SK-N-SH (cell line): ENCODE results near the gene ABCA7. TPM values are rescaled to one million over a fixed set of nuclear protein-coding genes. Genes with fewer than 3 reads are reported as not detected.

Experiments
- CTCF ChIA-PET: fragments of 300-600, 350-600 bp; formaldehyde crosslinking; extraction: SDS; loops from one replicate; lab custom pipeline; 2021; lab: Yijun Ruan, JAX
- POLR2A ChIA-PET: fragments of 350-600 bp; sonication (Branson Sonifier 250); formaldehyde crosslinking; extraction: SDS; loops from one replicate; lab custom pipeline; 2020; ENCODE audit warnings: antibody characterized with exemption, inconsistent platforms; lab: Yijun Ruan, JAX
- DNase-seq: peaks from one replicate; pipeline ENCODE4 v3.0.0; 2012
- H2AFZ ChIP-seq: fragments of 200-600 bp; sonication (generic); 2 replicates; pipeline ENCODE4 v1.8.1; 2016; ENCODE audit warnings: antibody characterized with exemption, mild to moderate bottlenecking, low read depth
- H3F3A ChIP-seq: fragments of 200-600 bp; sonication (generic); replicated peaks from 2 replicates; pipeline ENCODE3; 2016; ENCODE audit warnings: antibody characterized with exemption, mild to moderate bottlenecking; ENCODE audit not compliant: insufficient read depth
- H3K27ac ChIP-seq, 2 experiments: fragments of 200-500 bp in 1 of 2; fragments of 200-600 bp in 1 of 2; sonication (Bioruptor generic) in 1 of 2; sonication (generic), shearing (Covaris generic) in 1 of 2; 2 replicates each; pipeline versions ENCODE4 v1.5.1 to v1.6.1; 2014 to 2016; ENCODE audit warnings: low read depth in 2 of 2, inconsistent platforms in 1 of 2, low read length in 1 of 2, mild to moderate bottlenecking in 1 of 2, mixed read lengths in 1 of 2
- H3K27me3 ChIP-seq: fragments of 200-600 bp; sonication (generic), shearing (Covaris generic); 2 replicates; pipeline ENCODE4 v1.6.1; 2016; ENCODE audit warnings: mixed run types; ENCODE audit not compliant: insufficient read depth
- H3K36me3 ChIP-seq, 2 experiments: fragments of 200-500 bp in 1 of 2; fragments of 200-600 bp in 1 of 2; sonication (Bioruptor generic) in 1 of 2; sonication (generic) in 1 of 2; replicated peaks in 1 of 2; 2 replicates each; pipeline versions ENCODE3 to v1.5.1; 2014 to 2016; ENCODE audit warnings: low read length in 1 of 2, mild to moderate bottlenecking in 1 of 2; ENCODE audit not compliant: insufficient read depth in 2 of 2, control insufficient read depth in 1 of 2
- H3K4me1 ChIP-seq, 2 experiments: fragments of 200-500 bp in 1 of 2; fragments of 200-600 bp in 1 of 2; sonication (Bioruptor generic) in 1 of 2; sonication (generic), shearing (Covaris generic) in 1 of 2; 2 replicates each; pipeline versions ENCODE4 v1.5.1 to v1.6.1; 2014 to 2016; ENCODE audit warnings: low read depth in 1 of 2, low read length in 1 of 2, mixed run types in 1 of 2; ENCODE audit not compliant: insufficient read depth in 2 of 2, control insufficient read depth in 1 of 2
- H3K4me2 ChIP-seq: fragments of 200-600 bp; sonication (generic), shearing (Covaris generic); 2 replicates; pipeline ENCODE4 v1.6.1; 2017; ENCODE audit warnings: mixed run types
- H3K4me3 ChIP-seq, 2 experiments: fragments of 200-500 bp in 1 of 2; fragments of 200-600 bp in 1 of 2; sonication (Bioruptor generic) in 1 of 2; sonication (generic), shearing (Covaris generic) in 1 of 2; 2 replicates each; pipeline versions ENCODE4 v1.5.1 to v1.8.1; 2014 to 2016; ENCODE audit warnings: low read depth in 2 of 2, inconsistent platforms in 1 of 2, low read length in 1 of 2, mild to moderate bottlenecking in 1 of 2, mixed read lengths in 1 of 2, moderate library complexity in 1 of 2
- H3K79me2 ChIP-seq: fragments of 200-600 bp; sonication (generic); 2 replicates; pipeline ENCODE4 v1.8.1; 2017; ENCODE audit warnings: mild to moderate bottlenecking; ENCODE audit not compliant: insufficient read depth
- H3K9ac ChIP-seq: fragments of 200-600 bp; sonication (generic); 2 replicates; pipeline ENCODE4 v1.6.1; 2017; ENCODE audit warnings: mixed run types
- H3K9me2 ChIP-seq: fragments of 200-600 bp; sonication (generic); 2 replicates; pipeline ENCODE4 v1.6.1; 2017; ENCODE audit warnings: mixed run types
- H3K9me3 ChIP-seq: fragments of 200-600 bp; sonication (generic); 2 replicates; pipeline ENCODE4 v1.6.1; 2017; ENCODE audit warnings: mixed run types, mild to moderate bottlenecking, moderate library complexity
- H4K20me1 ChIP-seq: fragments of 200-600 bp; sonication (generic); 2 replicates; pipeline ENCODE4 v1.6.1; 2017; ENCODE audit warnings: mild to moderate bottlenecking, mixed run types; ENCODE audit not compliant: insufficient read depth
- CHD2 ChIP-seq: fragments of 150-350 bp; IDR thresholded peaks from 2 replicates; pipeline ENCODE4 v1.6.1; 2018; ENCODE audit warnings: low read length; ENCODE audit not compliant: partially characterized antibody
- GABPA ChIP-seq: IDR thresholded peaks from 2 replicates; pipeline ENCODE4 v1.4.0; 2012; ENCODE audit warnings: low read depth, mild to moderate bottlenecking
- MXI1 ChIP-seq: IDR thresholded peaks from 2 replicates; pipeline ENCODE4 v1.6.1; 2012; ENCODE audit warnings: mild to moderate bottlenecking, low read depth, low read length, improper control_type of control experiment
- NFIC ChIP-seq: IDR thresholded peaks from 2 replicates; pipeline ENCODE4 v1.4.0; 2012; ENCODE audit warnings: borderline replicate concordance
- NRF1 ChIP-seq: IDR thresholded peaks from 2 replicates; pipeline ENCODE4 v1.6.1; 2012; ENCODE audit warnings: low read depth, mild to moderate bottlenecking, low read length
- POLR2AphosphoS5 ChIP-seq: IDR thresholded peaks from 2 replicates; pipeline ENCODE4 v1.6.1; 2012; ENCODE audit warnings: low read depth, low read length
- REST ChIP-seq: IDR thresholded peaks from 2 replicates; pipeline ENCODE4 v1.6.1; 2012; ENCODE audit warnings: mild to moderate bottlenecking, low read depth, low read length, moderate library complexity
- RFX5 ChIP-seq: IDR thresholded peaks from 2 replicates; pipeline ENCODE4 v1.6.1; 2012; ENCODE audit warnings: mild to moderate bottlenecking, improper control_type of control experiment, low read length
- RXRA ChIP-seq: IDR thresholded peaks from 2 replicates; pipeline ENCODE4 v1.4.0; 2012; ENCODE audit warnings: low read depth, mild to moderate bottlenecking, borderline replicate concordance
- SMC3 ChIP-seq: IDR thresholded peaks from 2 replicates; pipeline ENCODE4 v1.6.1; 2012; ENCODE audit warnings: low read depth, low read length, improper control_type of control experiment
- TCF12 ChIP-seq: IDR thresholded peaks from 2 replicates; pipeline ENCODE4 v1.4.0; 2012
- TEAD4 ChIP-seq: IDR thresholded peaks from 2 replicates; pipeline ENCODE4 v1.4.0; 2012; ENCODE audit warnings: mild to moderate bottlenecking, borderline replicate concordance; ENCODE audit not compliant: insufficient read depth
- USF2 ChIP-seq: fragments of 150-350 bp; IDR thresholded peaks from 2 replicates; pipeline ENCODE4 v1.6.1; 2017; ENCODE audit warnings: antibody characterized with exemption, low read length, low read depth, borderline replicate concordance
- WGBS: methylation state at CpG from one replicate; pipeline ENCODE4 v1.1.6; 2017; ENCODE audit warnings: low lambda C conversion rate; 5-methylcytosine and 5-hydroxymethylcytosine counted together
- polyA plus RNA-seq, 3 experiments: library from polyadenylated mRNA; depleted of rRNA; stranded (reverse); fragments of >200 nt; gene quantifications; 2 replicates each; pipeline ENCODE4 v1.2.3, GENCODE V29; 2012

Gene ABCA7
- polyA plus RNA-seq, 1 of the 3 experiments (the other 2 are of a cell fraction) = 7.8 TPM

- H3K9me3 ChIP-seq = no peaks in the 10 kb centered on the region
- peaks cover 18% of the 10 kb centered on the region; the same call in 1 of the 2 replicates for H3K79me2 ChIP-seq
- no peak overlapping the region for H3K4me3 ChIP-seq
- peaks cover 0 to 34% of the 10 kb centered on the region in 2 experiments for H3K36me3 ChIP-seq
- H4K20me1 ChIP-seq = peaks cover 21% of the 10 kb centered on the region; the same call in 1 of the 2 replicates
- WGBS = 100% methylated on average over 10 of the region's 32 CpGs
- no peaks in the 10 kb centered on the region for H3K27me3 ChIP-seq
- no peak overlapping the region for H3K9ac ChIP-seq
- no peak overlapping the region for H2AFZ ChIP-seq
- H3K9me2 ChIP-seq = no peaks in the 10 kb centered on the region
- DNase-seq = no peak
- ChIA-PET POLR2A (interaction anchor here (1.3 kb wide), 1 partner anchor 24 kb away, joined by 3 read pairs; no protein-coding TSS in a partner anchor), CTCF (interaction anchor here (0.6 to 1.9 kb wide), 6 partner anchors 18 to 138 kb away, joined by 3 to 5 read pairs (median 4); no protein-coding TSS in a partner anchor)
- H3K4me2 ChIP-seq = peak overlapping the region; percentile 98; the same call in 1 of the 2 replicates
- no peak overlapping the region for H3K27ac ChIP-seq
- no peak for TF ChIP-seq REST
- no peak for TF ChIP-seq RXRA
- TF ChIP-seq GABPA = no peak
- TF ChIP-seq TCF12 = no peak
- TF ChIP-seq NFIC = no peak
- TF ChIP-seq MXI1 = no peak
- no peak for TF ChIP-seq CHD2
- TF ChIP-seq POLR2AphosphoS5 = no peak
- no peak for TF ChIP-seq USF2
- TF ChIP-seq TEAD4 = no peak
- no peak for TF ChIP-seq SMC3
- no peak for TF ChIP-seq RFX5
- no peak for TF ChIP-seq NRF1
- H3F3A ChIP-seq = peaks cover 34% of the 10 kb centered on the region
- peaks cover 21 to 22% of the 10 kb centered on the region in 2 experiments; a peak in 3 of 4 replicates for H3K4me1 ChIP-seq
Observed at GRCh38 chr19:1105873-1106840, 66.2 kb downstream of the ABCA7 start.
